Measurements from ENCODE around the gene MICOS13. TPM values are rescaled to one million over a fixed set of nuclear protein-coding genes. Genes with fewer than 3 reads are reported as not detected.
A peak's percentile ranks its signal among the peaks of the same experiment; 100 is the strongest.

The MICOS13 gene
- total and polyA plus RNA-seq, 10 of the 15 experiments (the other 5 are each of a cell fraction or from before 2014, with no cell fraction given), result 9.4 to 211 (median 51.3) TPM

DNA sequence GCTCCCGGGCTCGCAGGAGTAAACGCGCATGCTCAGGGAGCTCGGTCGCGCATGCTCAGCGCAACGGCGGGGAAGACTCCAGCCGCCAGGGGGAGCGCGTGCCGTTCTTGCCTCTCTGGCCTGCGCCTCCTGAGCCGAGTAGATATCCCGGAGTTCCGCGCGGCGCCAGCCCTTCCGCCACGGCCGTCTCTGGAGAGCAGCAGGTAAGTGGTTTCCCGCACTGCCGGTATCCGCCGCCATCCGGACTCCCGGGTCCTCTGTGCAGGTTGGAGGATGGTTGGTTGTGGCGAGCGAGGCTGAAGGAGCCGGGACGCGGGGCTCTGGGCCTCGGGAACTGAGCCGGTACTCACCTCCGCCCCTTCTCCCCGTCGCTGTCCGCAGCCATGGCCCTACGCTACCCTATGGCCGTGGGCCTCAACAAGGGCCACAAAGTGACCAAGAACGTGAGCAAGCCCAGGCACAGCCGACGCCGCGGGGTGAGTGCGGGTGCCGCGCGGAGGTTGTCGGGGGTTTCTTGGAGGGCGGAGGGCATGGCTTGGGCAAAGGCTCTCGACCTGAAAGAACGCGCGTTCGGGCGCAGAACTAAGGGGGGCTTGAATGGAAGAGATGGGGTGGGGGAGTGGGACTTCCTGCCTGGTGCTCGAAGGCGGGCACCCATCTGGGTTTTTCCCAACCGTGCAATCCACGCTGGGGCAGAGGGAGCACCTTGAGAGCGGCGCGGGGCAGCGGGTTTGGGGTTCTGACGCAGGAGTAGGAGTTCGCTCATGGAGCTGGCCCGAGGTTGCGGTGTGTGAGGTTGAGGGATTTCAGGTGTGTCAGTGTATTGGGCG lies 10.0 kb upstream of the MICOS13 start, which contains the start of gene RPL36 (continued):
- TF ChIP-seq, protein P1, sequence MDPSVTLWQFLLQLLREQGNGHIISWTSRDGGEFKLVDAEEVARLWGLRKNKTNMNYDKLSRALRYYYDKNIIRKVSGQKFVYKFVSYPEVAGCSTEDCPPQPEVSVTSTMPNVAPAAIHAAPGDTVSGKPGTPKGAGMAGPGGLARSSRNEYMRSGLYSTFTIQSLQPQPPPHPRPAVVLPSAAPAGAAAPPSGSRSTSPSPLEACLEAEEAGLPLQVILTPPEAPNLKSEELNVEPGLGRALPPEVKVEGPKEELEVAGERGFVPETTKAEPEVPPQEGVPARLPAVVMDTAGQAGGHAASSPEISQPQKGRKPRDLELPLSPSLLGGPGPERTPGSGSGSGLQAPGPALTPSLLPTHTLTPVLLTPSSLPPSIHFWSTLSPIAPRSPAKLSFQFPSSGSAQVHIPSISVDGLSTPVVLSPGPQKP (IDR thresholded peaks at IDR 0.05; ENCODE audit: low read depth, low read length), result 0 out of 2 replicates have a peak, but pooled peaks have one; percentile 50
- TF ChIP-seq EP300 (IDR thresholded peaks at IDR 0.05; ENCODE audit: borderline replicate concordance in 1 of 2, control insufficient read depth in 1 of 2, low read depth in 2 of 2, low read length in 2 of 2), result no peak
- TF ChIP-seq CBFB (IDR thresholded peaks at IDR 0.05; ENCODE audit: low read depth), result peak; percentile 94
- TF ChIP-seq DPF2 (IDR thresholded peaks at IDR 0.05), result peak; percentile 83
- no peak for TF ChIP-seq USF1 (IDR thresholded peaks at IDR 0.05; ENCODE audit: borderline replicate concordance, extremely low read length, insufficient read depth, low read depth, low read length)
- TF ChIP-seq CHD2 (IDR thresholded peaks at IDR 0.05; ENCODE audit: borderline replicate concordance, low read depth, low read length), result peak; percentile 39; the same call in 1 of the 2 replicates
- TF ChIP-seq, protein P2, sequence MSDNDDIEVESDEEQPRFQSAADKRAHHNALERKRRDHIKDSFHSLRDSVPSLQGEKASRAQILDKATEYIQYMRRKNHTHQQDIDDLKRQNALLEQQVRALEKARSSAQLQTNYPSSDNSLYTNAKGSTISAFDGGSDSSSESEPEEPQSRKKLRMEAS (IDR thresholded peaks at IDR 0.05; ENCODE audit: low read depth, low read length), result peak; percentile 75
- 0 out of 2 replicates have a peak, but pooled peaks have one; percentile 52 for TF ChIP-seq CHD1 (IDR thresholded peaks at IDR 0.05; ENCODE audit: low read depth, low read length)
- TF ChIP-seq, protein P3, sequence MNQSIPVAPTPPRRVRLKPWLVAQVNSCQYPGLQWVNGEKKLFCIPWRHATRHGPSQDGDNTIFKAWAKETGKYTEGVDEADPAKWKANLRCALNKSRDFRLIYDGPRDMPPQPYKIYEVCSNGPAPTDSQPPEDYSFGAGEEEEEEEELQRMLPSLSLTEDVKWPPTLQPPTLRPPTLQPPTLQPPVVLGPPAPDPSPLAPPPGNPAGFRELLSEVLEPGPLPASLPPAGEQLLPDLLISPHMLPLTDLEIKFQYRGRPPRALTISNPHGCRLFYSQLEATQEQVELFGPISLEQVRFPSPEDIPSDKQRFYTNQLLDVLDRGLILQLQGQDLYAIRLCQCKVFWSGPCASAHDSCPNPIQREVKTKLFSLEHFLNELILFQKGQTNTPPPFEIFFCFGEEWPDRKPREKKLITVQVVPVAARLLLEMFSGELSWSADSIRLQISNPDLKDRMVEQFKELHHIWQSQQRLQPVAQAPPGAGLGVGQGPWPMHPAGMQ (IDR thresholded peaks at IDR 0.05; ENCODE audit: borderline replicate concordance), result no peak
- peak in 1 of 2 experiments; percentile 35; a peak in 1 of 4 replicates for TF ChIP-seq ETV6 (conservative IDR thresholded peaks at IDR 0.05 in 1 of 2, IDR thresholded peaks at IDR 0.05 in 1 of 2; ENCODE audit: borderline replicate concordance in 1 of 2, low read depth in 1 of 2)
- peak; percentile 84 for TF ChIP-seq YY1 (IDR thresholded peaks at IDR 0.05; ENCODE audit: low read depth, low read length)
- TF ChIP-seq CTCF (IDR thresholded peaks at IDR 0.05 in 2 of 3, conservative IDR thresholded peaks at IDR 0.05 in 1 of 3; ENCODE audit: control insufficient read depth in 2 of 3, extremely low read depth in 1 of 3, insufficient read depth in 1 of 3, low read depth in 3 of 3, low read length in 3 of 3), result peak; percentile 98 to 99 (median 99); a peak in 5 of 6 replicates
- TF ChIP-seq CREM (IDR thresholded peaks at IDR 0.05; ENCODE audit: low read depth), result peak; percentile 64
- TF ChIP-seq TAF1 (IDR thresholded peaks at IDR 0.05; ENCODE audit: borderline replicate concordance, low read depth, low read length), result peak; percentile 99
- peak; percentile 61 for TF ChIP-seq ZNF24 (IDR thresholded peaks at IDR 0.05)
- TF ChIP-seq, protein P4, sequence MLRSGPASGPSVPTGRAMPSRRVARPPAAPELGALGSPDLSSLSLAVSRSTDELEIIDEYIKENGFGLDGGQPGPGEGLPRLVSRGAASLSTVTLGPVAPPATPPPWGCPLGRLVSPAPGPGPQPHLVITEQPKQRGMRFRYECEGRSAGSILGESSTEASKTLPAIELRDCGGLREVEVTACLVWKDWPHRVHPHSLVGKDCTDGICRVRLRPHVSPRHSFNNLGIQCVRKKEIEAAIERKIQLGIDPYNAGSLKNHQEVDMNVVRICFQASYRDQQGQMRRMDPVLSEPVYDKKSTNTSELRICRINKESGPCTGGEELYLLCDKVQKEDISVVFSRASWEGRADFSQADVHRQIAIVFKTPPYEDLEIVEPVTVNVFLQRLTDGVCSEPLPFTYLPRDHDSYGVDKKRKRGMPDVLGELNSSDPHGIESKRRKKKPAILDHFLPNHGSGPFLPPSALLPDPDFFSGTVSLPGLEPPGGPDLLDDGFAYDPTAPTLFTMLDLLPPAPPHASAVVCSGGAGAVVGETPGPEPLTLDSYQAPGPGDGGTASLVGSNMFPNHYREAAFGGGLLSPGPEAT (IDR thresholded peaks at IDR 0.05; ENCODE audit: low read depth), result peak; percentile 66; the same call in 1 of the 2 replicates
- TF ChIP-seq NR2C1 (IDR thresholded peaks at IDR 0.05), result peak; percentile 53
- TF ChIP-seq, protein P5, sequence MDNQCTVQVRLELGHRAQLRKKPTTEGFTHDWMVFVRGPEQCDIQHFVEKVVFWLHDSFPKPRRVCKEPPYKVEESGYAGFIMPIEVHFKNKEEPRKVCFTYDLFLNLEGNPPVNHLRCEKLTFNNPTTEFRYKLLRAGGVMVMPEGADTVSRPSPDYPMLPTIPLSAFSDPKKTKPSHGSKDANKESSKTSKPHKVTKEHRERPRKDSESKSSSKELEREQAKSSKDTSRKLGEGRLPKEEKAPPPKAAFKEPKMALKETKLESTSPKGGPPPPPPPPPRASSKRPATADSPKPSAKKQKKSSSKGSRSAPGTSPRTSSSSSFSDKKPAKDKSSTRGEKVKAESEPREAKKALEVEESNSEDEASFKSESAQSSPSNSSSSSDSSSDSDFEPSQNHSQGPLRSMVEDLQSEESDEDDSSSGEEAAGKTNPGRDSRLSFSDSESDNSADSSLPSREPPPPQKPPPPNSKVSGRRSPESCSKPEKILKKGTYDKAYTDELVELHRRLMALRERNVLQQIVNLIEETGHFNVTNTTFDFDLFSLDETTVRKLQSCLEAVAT (IDR thresholded peaks at IDR 0.05), result peak; percentile 76; the same call in 1 of the 2 replicates

Measured in GM12878 (cell line).